Progenitor cell of endocrine pancreas (in vitro differentiated cells): Measurements from ENCODE around the gene IP6K1. TPM values are rescaled to one million over a fixed set of nuclear protein-coding genes. Genes with fewer than 3 reads are reported as not detected.
"Not testable (repeated sequence)": the region's sequence is repeated elsewhere in the genome, so short reads cannot be mapped to it uniquely, and the experiment has no call there.

ENCODE experiments used
- DNase-seq: peaks from one replicate; pipeline ENCODE4 v3.0.0; 2021; ENCODE audit warnings: low spot score; ENCODE audit not compliant: unreplicated experiment
- H3K27ac Mint-ChIP-seq: 2 replicates; pipeline ENCODE4 v1.8.0; 2021; ENCODE audit warnings: mild to moderate bottlenecking, moderate library complexity, mixed read lengths
- H3K27me3 Mint-ChIP-seq: 2 replicates; pipeline ENCODE4 v1.8.0; 2021; ENCODE audit warnings: mixed read lengths
- H3K36me3 Mint-ChIP-seq: 2 replicates; pipeline ENCODE4 v1.8.0; 2022; ENCODE audit warnings: mixed read lengths; ENCODE audit not compliant: insufficient read depth
- H3K4me1 Mint-ChIP-seq: 2 replicates; pipeline ENCODE4 v1.8.0; 2021; ENCODE audit warnings: low read depth, mixed read lengths
- H3K4me3 Mint-ChIP-seq: 2 replicates; pipeline ENCODE4 v1.8.0; 2021; ENCODE audit warnings: low read depth, mild to moderate bottlenecking, moderate library complexity, mixed read lengths
- H3K9me3 Mint-ChIP-seq: 2 replicates; pipeline ENCODE4 v1.8.0; 2021; ENCODE audit warnings: low read depth, mixed read lengths
- CTCF ChIP-seq: fragments of 200-600 bp; sonication (generic); IDR thresholded peaks from one replicate; pipeline ENCODE4 v1.5.0; 2021; ENCODE audit warnings: antibody characterized with exemption, mild to moderate bottlenecking; ENCODE audit not compliant: unreplicated experiment
- long read RNA-seq: library from polyadenylated mRNA; unstranded; transcript quantifications from one replicate; pipeline ENCODE4 v2.0.0, GENCODE V29; 2020
- total RNA-seq: library from RNA; stranded (reverse); gene quantifications from 2 replicates; pipeline ENCODE4 v1.2.1, GENCODE V29; 2021

Gene IP6K1
- 43.4 and 46.3 TPM in 2 replicates for total RNA-seq
- long read RNA-seq, full-length matches to known transcripts, result 1 of 31 reads
- long read RNA-seq, partial matches to known transcripts, result 7 of 31 reads
- long read RNA-seq, other reads (novel, unspliced or antisense), result 23 of 31 reads

GRCh38 chr3:49786357-49787181, at the start of gene IP6K1:
TSS of gene IP6K1 (minus strand) at chr3:49786542. CDS start at chr3:49748040, 38,502 bp downstream.
- peak; percentile 100 for DNase-seq
- peak within 1 kb of the TSS; percentile 97 for H3K27ac Mint-ChIP-seq
- H3K9me3 Mint-ChIP-seq, result no peaks in the 10 kb centered on the region
- H3K27me3 Mint-ChIP-seq, result peaks cover 5% of the 10 kb centered on the region
- H3K4me1 Mint-ChIP-seq, result peaks cover 8% of the 10 kb centered on the region
- H3K36me3 Mint-ChIP-seq, result peaks cover 7% of the 10 kb centered on the region
- H3K4me3 Mint-ChIP-seq, result peak within 1 kb of the TSS; percentile 89
- no peak for TF ChIP-seq CTCF

DNA sequence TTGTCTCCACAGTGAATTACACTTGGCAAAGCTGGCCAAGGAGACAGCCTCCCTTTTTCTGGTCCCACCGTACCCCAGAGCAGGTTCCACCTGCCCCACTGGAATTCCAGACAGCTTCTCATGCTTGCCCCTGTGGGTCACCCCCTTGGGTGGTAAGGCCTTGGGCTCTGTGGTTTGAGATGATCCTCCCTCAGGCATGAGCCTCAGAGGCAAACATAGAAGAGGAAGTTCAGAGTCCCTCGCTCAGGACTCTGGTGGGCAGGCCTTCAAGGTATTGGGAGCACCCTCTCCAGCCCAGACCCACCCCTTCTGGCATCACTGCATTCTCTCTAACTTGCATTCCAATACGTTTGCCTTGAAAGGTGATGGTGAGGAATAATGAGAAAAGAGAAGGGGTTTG, 45.0 kb upstream of the IP6K1 start:
- Mint-ChIP-seq H3K9me3 (no peaks in the 10 kb centered on the region), H3K27ac (no peak overlapping the region), H3K4me3 (no peak overlapping the region), H3K4me1 (no peaks in the 10 kb centered on the region), H3K36me3 (peaks cover 7% of the 10 kb centered on the region), H3K27me3 (no peaks in the 10 kb centered on the region)
- no peak for TF ChIP-seq CTCF
- DNase-seq, result no peak

- no peaks in the 10 kb centered on the region for H3K4me1 Mint-ChIP-seq
- no peak overlapping the region for H3K4me3 Mint-ChIP-seq
- H3K27ac Mint-ChIP-seq, result no peak overlapping the region
Measured at GRCh38 chr3:49826016-49826415, 39.7 kb upstream of the IP6K1 start.

GRCh38 chr3:49823131-49823530, 36.8 kb upstream of the IP6K1 start:
- not testable (repeated sequence) for H3K27ac Mint-ChIP-seq, H3K36me3 Mint-ChIP-seq, H3K4me1 Mint-ChIP-seq, DNase-seq, H3K27me3 Mint-ChIP-seq, H3K9me3 Mint-ChIP-seq, H3K4me3 Mint-ChIP-seq

More at GRCh38 chr3:49826016-49826415, 39.7 kb upstream of the IP6K1 start:
- TF ChIP-seq CTCF, result no peak
- DNase-seq, result no peak
- no peaks in the 10 kb centered on the region for H3K9me3 Mint-ChIP-seq
- H3K36me3 Mint-ChIP-seq, result peaks cover 4% of the 10 kb centered on the region
- no peaks in the 10 kb centered on the region for H3K27me3 Mint-ChIP-seq

DNA sequence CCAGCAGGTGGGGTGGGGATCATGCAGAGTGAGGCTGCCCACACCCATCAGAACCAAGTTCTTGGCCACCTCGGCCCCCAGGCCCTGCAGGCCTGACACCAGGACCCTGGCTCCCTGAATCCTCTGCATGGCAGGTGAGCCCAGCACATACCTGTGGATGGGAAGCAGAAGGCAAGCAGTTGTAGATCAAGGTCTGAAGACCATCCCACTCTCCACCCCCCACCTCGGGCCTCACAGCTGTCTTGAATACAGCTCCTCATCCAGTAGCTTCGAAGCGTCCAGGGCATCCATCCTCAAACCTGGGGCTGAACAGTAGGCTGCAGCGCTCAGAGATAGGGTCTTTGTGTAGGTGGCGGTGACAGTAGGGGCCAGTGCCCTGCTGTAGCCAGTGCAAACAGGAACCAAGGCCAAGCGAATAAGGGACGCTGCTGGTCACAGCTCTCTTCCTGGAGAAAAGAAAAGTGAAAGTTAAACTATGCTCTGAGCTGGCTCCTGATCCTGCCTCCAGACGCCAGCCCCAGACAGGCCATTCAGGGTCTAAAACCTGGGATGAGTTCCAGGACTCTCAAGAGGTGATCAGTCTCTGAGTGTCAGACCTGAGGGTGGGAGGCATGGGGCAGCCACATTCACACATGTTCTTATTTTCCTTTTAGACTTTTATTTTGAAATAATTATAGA, 27.3 kb upstream of the IP6K1 start, which contains the start of gene UBA7:
Gene UBA7 (minus strand): TSS at position 457 of the 678 bp plus-strand sequence. CDS start 166 bp downstream, at position 291.
- no peak within 1 kb of the TSS for H3K4me3 Mint-ChIP-seq
- DNase-seq, result no peak
- H3K4me1 Mint-ChIP-seq, result no peaks in the 10 kb centered on the region
- no peak within 1 kb of the TSS for H3K27ac Mint-ChIP-seq
- no peaks in the 10 kb centered on the region for H3K27me3 Mint-ChIP-seq
- no peak for TF ChIP-seq CTCF
- no peaks in the 10 kb centered on the region for H3K36me3 Mint-ChIP-seq
- H3K9me3 Mint-ChIP-seq, result no peaks in the 10 kb centered on the region
